Activated naive CD8-positive, alpha-beta T cell treated with anti-CD3 and anti-CD28 coated beads for 36 hours (primary cell): ENCODE measurements around the gene EGF. TPM values are rescaled to one million over a fixed set of nuclear protein-coding genes. Genes with fewer than 3 reads are reported as not detected.

ENCODE experiments used
- DNase-seq: peaks from one replicate; pipeline ENCODE4 v3.0.0; 2021
- H3K27ac Mint-ChIP-seq: one replicate; pipeline ENCODE4 v1.8.0; 2022; ENCODE audit warnings: mild to moderate bottlenecking, moderate library complexity, mixed read lengths
- H3K27me3 Mint-ChIP-seq: one replicate; pipeline ENCODE4 v1.8.0; 2022; ENCODE audit warnings: mild to moderate bottlenecking, mixed read lengths
- H3K36me3 Mint-ChIP-seq: one replicate; pipeline ENCODE4 v1.8.0; 2021; ENCODE audit warnings: mild to moderate bottlenecking, mixed read lengths
- H3K4me1 Mint-ChIP-seq: one replicate; pipeline ENCODE4 v1.8.0; 2021; ENCODE audit warnings: mixed read lengths
- H3K4me3 Mint-ChIP-seq: one replicate; pipeline ENCODE4 v1.8.0; 2022; ENCODE audit warnings: mild to moderate bottlenecking, moderate library complexity, mixed read lengths
- H3K9me3 Mint-ChIP-seq: one replicate; pipeline ENCODE4 v1.8.0; 2022; ENCODE audit warnings: mixed read lengths
- total RNA-seq, 2 experiments: library from RNA; stranded (reverse); gene quantifications; one replicate each; pipeline ENCODE4 v1.2.3, GENCODE V29; 2021

The EGF gene
- total RNA-seq, 2 experiments from 2014 or later = not detected

- Mint-ChIP-seq H3K27me3 (peaks cover 13% of the 10 kb centered on the region), H3K4me3 (no peak overlapping the region), H3K4me1 (no peaks in the 10 kb centered on the region), H3K27ac (no peak overlapping the region), H3K36me3 (no peaks in the 10 kb centered on the region), H3K9me3 (no peaks in the 10 kb centered on the region)
- no peak for DNase-seq
These were observed 130.1 kb downstream of the EGF start for GRCh38 chr4:110042545-110043517.

- no peak overlapping the region for H3K4me3 Mint-ChIP-seq
- no peak overlapping the region for H3K27ac Mint-ChIP-seq
- H3K36me3 Mint-ChIP-seq = no peaks in the 10 kb centered on the region
- DNase-seq = no peak
- no peaks in the 10 kb centered on the region for H3K9me3 Mint-ChIP-seq
- no peaks in the 10 kb centered on the region for H3K4me1 Mint-ChIP-seq
- peaks cover 13% of the 10 kb centered on the region for H3K27me3 Mint-ChIP-seq
These were observed 133.9 kb downstream of the EGF start for GRCh38 chr4:110046588-110047049.

- Mint-ChIP-seq H3K27ac (no peak overlapping the region), H3K4me1 (peaks cover under 1% of the 10 kb centered on the region), H3K36me3 (no peaks in the 10 kb centered on the region), H3K9me3 (no peaks in the 10 kb centered on the region), H3K27me3 (no peaks in the 10 kb centered on the region), H3K4me3 (no peak overlapping the region)
- peak; percentile 21 for DNase-seq
These were observed 137.6 kb downstream of the EGF start for GRCh38 chr4:110049951-110050925.

GRCh38 chr4:110055158-110055768 lies 142.6 kb downstream of the EGF start:
- Mint-ChIP-seq H3K9me3 (no peaks in the 10 kb centered on the region), H3K27me3 (no peaks in the 10 kb centered on the region), H3K4me3 (no peak overlapping the region), H3K27ac (no peak overlapping the region), H3K4me1 (peaks cover 22% of the 10 kb centered on the region), H3K36me3 (no peaks in the 10 kb centered on the region)
- DNase-seq = no peak

- DNase-seq = no peak
- Mint-ChIP-seq H3K27me3 (no peaks in the 10 kb centered on the region), H3K4me1 (peaks cover 30% of the 10 kb centered on the region), H3K36me3 (no peaks in the 10 kb centered on the region), H3K4me3 (no peak overlapping the region), H3K27ac (no peak overlapping the region), H3K9me3 (no peaks in the 10 kb centered on the region)
These were observed 146.0 kb downstream of the EGF start for GRCh38 chr4:110058677-110059076.

GRCh38 chr4:110059556-110060191 lies 147.0 kb downstream of the EGF start:
- H3K9me3 Mint-ChIP-seq = no peaks in the 10 kb centered on the region
- H3K27ac Mint-ChIP-seq = no peak overlapping the region
- H3K36me3 Mint-ChIP-seq = no peaks in the 10 kb centered on the region
- no peak for DNase-seq
- H3K4me1 Mint-ChIP-seq = peaks cover 30% of the 10 kb centered on the region
- no peak overlapping the region for H3K4me3 Mint-ChIP-seq
- H3K27me3 Mint-ChIP-seq = no peaks in the 10 kb centered on the region

GRCh38 chr4:110061076-110061475 lies 148.4 kb downstream of the EGF start:
- H3K4me3 Mint-ChIP-seq = no peak overlapping the region

More at GRCh38 chr4:110061076-110061475, 148.4 kb downstream of the EGF start:
- DNase-seq = no peak
- no peaks in the 10 kb centered on the region for H3K27me3 Mint-ChIP-seq
- no peaks in the 10 kb centered on the region for H3K9me3 Mint-ChIP-seq
- no peak overlapping the region for H3K27ac Mint-ChIP-seq
- peaks cover 24% of the 10 kb centered on the region for H3K4me1 Mint-ChIP-seq
- H3K36me3 Mint-ChIP-seq = no peaks in the 10 kb centered on the region

Other genes starting within 250 kb of the EGF start
- gene CASP6, start 209.4 kb upstream of the EGF start, total RNA-seq = 10 to 100 TPM; 22.2 to 23.5 TPM
- 10 to 100 TPM; 24.0 to 31.2 TPM for gene PLA2G12A, start 182.8 kb upstream of the EGF start, total RNA-seq
- not detected for gene CFI, start 110.9 kb upstream of the EGF start, total RNA-seq
- gene GAR1, start 97.1 kb upstream of the EGF start, total RNA-seq = 10 to 100 TPM; 62.9 to 64.1 TPM
- gene RRH, start 84.9 kb upstream of the EGF start, total RNA-seq = not detected
- gene LRIT3, start 64.8 kb upstream of the EGF start, total RNA-seq = under 1 TPM; 0.08 to 0.16 TPM